ENCODE data around the gene BTNL9. TPM values are rescaled to one million over a fixed set of nuclear protein-coding genes. Genes with fewer than 3 reads are reported as not detected.

The BTNL9 gene
- polyA plus RNA-seq, 2 donors, result 4.8 to 18.5 TPM

- H3K4me3 ChIP-seq (ENCODE audit: low read depth in 1 of 2, low read length in 2 of 2), result peak overlapping the region in 1 of 2 donors; percentile 24
- H3K36me3 ChIP-seq (ENCODE audit: control insufficient read depth in 2 of 2, insufficient read depth in 2 of 2, low read length in 1 of 2), result no peaks in the 10 kb centered on the region
- WGBS, 2 donors, result 21% methylated on average over 22 of the region's 22 CpGs
- no peak overlapping the region for H3K27ac ChIP-seq (ENCODE audit: low read depth in 2 of 2, low read length in 1 of 2)
- peaks cover 0 to 5% of the 10 kb centered on the region in 2 donors for H3K9me3 ChIP-seq (ENCODE audit: control insufficient read depth in 2 of 2, insufficient read depth in 1 of 2, low read depth in 1 of 2, low read length in 1 of 2)
- H3K27me3 ChIP-seq (ENCODE audit: control insufficient read depth in 1 of 2, insufficient read depth in 2 of 2, low read length in 2 of 2), result peaks cover 3 to 19% of the 10 kb centered on the region in 2 donors
- peaks cover 3 to 8% of the 10 kb centered on the region in 2 donors for H3K4me1 ChIP-seq (ENCODE audit: control insufficient read depth in 2 of 2, insufficient read depth in 2 of 2, low read length in 1 of 2)
Observed at GRCh38 chr5:181058786-181059296, 18.8 kb downstream of the BTNL9 start.

DNA sequence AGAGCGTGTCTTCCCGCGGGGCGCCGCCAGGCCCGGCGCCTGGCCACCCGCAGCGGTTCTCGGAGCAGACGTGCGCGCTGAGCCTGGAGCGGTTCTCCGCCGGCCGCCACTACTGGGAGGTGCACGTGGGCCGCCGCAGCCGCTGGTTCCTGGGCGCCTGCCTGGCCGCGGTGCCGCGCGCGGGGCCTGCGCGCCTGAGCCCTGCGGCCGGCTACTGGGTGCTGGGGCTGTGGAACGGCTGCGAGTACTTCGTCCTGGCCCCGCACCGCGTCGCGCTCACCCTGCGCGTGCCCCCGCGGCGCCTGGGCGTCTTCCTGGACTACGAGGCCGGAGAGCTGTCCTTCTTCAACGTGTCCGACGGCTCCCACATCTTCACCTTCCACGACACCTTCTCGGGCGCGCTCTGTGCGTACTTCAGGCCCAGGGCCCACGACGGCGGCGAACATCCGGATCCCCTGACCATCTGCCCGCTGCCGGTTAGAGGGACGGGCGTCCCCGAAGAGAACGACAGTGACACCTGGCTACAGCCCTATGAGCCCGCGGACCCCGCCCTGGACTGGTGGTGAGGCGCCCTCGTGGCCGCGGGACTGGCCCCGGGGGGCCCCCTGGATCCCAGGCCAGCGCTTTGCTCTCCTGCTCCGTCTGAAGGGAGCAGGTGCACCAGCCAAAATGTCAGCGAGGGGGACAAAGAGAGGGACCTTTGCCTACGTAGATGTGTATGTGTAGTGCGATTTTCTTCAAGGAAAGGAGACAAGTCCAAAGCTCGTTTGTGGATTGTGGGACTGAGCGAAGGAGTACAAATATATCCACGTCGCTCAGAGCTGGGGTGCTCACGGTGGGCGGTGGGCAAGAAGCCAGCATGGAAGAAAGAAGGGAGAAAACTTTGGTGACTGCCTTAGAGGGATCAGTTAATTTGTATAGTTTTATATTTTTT is 19.5 kb downstream of the BTNL9 start:
- Histone ChIP-seq H3K4me1 (ENCODE audit: control insufficient read depth in 2 of 2, insufficient read depth in 2 of 2, low read length in 1 of 2) (peaks cover 3 to 4% of the 10 kb centered on the region in 2 donors), H3K27ac (ENCODE audit: low read depth in 2 of 2, low read length in 1 of 2) (no peak overlapping the region), H3K4me3 (ENCODE audit: low read depth in 1 of 2, low read length in 2 of 2) (peak overlapping the region in 1 of 2 donors; percentile 24), H3K9me3 (ENCODE audit: control insufficient read depth in 2 of 2, insufficient read depth in 1 of 2, low read depth in 1 of 2, low read length in 1 of 2) (peaks cover 0 to 5% of the 10 kb centered on the region in 2 donors), H3K36me3 (ENCODE audit: control insufficient read depth in 2 of 2, insufficient read depth in 2 of 2, low read length in 1 of 2) (no peaks in the 10 kb centered on the region), H3K27me3 (ENCODE audit: control insufficient read depth in 1 of 2, insufficient read depth in 2 of 2, low read length in 2 of 2) (peaks cover 2 to 19% of the 10 kb centered on the region in 2 donors)
- WGBS, 2 donors, result 9 to 14% methylated on average over 64 to 86 of the region's 86 CpGs

GRCh38 chr5:181060231-181060590 is 20.1 kb downstream of the BTNL9 start:
- peaks cover 0 to 19% of the 10 kb centered on the region in 2 donors for H3K27me3 ChIP-seq (ENCODE audit: control insufficient read depth in 1 of 2, insufficient read depth in 2 of 2, low read length in 2 of 2)
- H3K4me1 ChIP-seq (ENCODE audit: control insufficient read depth in 2 of 2, insufficient read depth in 2 of 2, low read length in 1 of 2), result peaks cover 3 to 4% of the 10 kb centered on the region in 2 donors
- no peak overlapping the region for H3K4me3 ChIP-seq (ENCODE audit: low read depth in 1 of 2, low read length in 2 of 2)
- H3K36me3 ChIP-seq (ENCODE audit: control insufficient read depth in 2 of 2, insufficient read depth in 2 of 2, low read length in 1 of 2), result no peaks in the 10 kb centered on the region
- 77 to 82% methylated on average over 8 of the region's 8 CpGs for WGBS, 2 donors
- peaks cover 0 to 5% of the 10 kb centered on the region in 2 donors for H3K9me3 ChIP-seq (ENCODE audit: control insufficient read depth in 2 of 2, insufficient read depth in 1 of 2, low read depth in 1 of 2, low read length in 1 of 2)
- H3K27ac ChIP-seq (ENCODE audit: low read depth in 2 of 2, low read length in 1 of 2), result no peak overlapping the region

GRCh38 chr5:181060924-181061323 is 20.9 kb downstream of the BTNL9 start:
- no peak overlapping the region for H3K4me3 ChIP-seq (ENCODE audit: low read depth in 1 of 2, low read length in 2 of 2)
- no peaks in the 10 kb centered on the region for H3K36me3 ChIP-seq (ENCODE audit: control insufficient read depth in 2 of 2, insufficient read depth in 2 of 2, low read length in 1 of 2)
- H3K27me3 ChIP-seq (ENCODE audit: control insufficient read depth in 1 of 2, insufficient read depth in 2 of 2, low read length in 2 of 2), result peaks cover 0 to 19% of the 10 kb centered on the region in 2 donors
- WGBS, 2 donors, result 85 to 86% methylated on average over 5 of the region's 5 CpGs
- no peak overlapping the region for H3K27ac ChIP-seq (ENCODE audit: low read depth in 2 of 2, low read length in 1 of 2)
- H3K9me3 ChIP-seq (ENCODE audit: control insufficient read depth in 2 of 2, insufficient read depth in 1 of 2, low read depth in 1 of 2, low read length in 1 of 2), result peaks cover 0 to 5% of the 10 kb centered on the region in 2 donors
- H3K4me1 ChIP-seq (ENCODE audit: control insufficient read depth in 2 of 2, insufficient read depth in 2 of 2, low read length in 1 of 2), result peaks cover 3 to 4% of the 10 kb centered on the region in 2 donors

DNA sequence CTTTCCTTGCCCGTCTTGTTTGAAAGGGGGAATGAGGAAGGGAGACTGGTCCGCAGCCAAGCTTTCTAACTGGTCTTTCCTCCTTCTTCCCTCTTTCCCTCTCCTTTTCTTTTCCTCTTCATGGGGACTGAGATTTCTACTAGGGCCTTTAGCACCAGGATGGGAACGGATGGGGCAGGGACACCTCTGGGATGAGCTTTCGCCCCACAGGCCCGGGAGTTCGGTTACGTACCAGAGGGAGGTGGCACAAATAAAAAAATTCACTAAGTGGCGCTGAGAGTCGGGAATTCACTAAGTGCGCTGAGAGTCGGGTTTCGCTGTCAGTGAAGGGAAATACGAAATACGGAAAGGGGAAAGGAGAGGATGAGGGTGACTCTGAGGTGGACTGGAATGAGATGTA is 21.6 kb downstream of the BTNL9 start:
- Histone ChIP-seq H3K36me3 (ENCODE audit: control insufficient read depth in 2 of 2, insufficient read depth in 2 of 2, low read length in 1 of 2) (no peaks in the 10 kb centered on the region), H3K27me3 (ENCODE audit: control insufficient read depth in 1 of 2, insufficient read depth in 2 of 2, low read length in 2 of 2) (peaks cover 0 to 17% of the 10 kb centered on the region in 2 donors), H3K4me1 (ENCODE audit: control insufficient read depth in 2 of 2, insufficient read depth in 2 of 2, low read length in 1 of 2) (peaks cover 3 to 4% of the 10 kb centered on the region in 2 donors), H3K9me3 (ENCODE audit: control insufficient read depth in 2 of 2, insufficient read depth in 1 of 2, low read depth in 1 of 2, low read length in 1 of 2) (peaks cover 0 to 5% of the 10 kb centered on the region in 2 donors), H3K27ac (ENCODE audit: low read depth in 2 of 2, low read length in 1 of 2) (no peak overlapping the region), H3K4me3 (ENCODE audit: low read depth in 1 of 2, low read length in 2 of 2) (no peak overlapping the region)
- 64 to 67% methylated on average over 14 of the region's 14 CpGs for WGBS, 2 donors

GRCh38 chr5:181062631-181063030 is 22.6 kb downstream of the BTNL9 start:
- Histone ChIP-seq H3K4me3 (ENCODE audit: low read depth in 1 of 2, low read length in 2 of 2) (no peak overlapping the region), H3K27me3 (ENCODE audit: control insufficient read depth in 1 of 2, insufficient read depth in 2 of 2, low read length in 2 of 2) (peaks cover 0 to 15% of the 10 kb centered on the region in 2 donors), H3K4me1 (ENCODE audit: control insufficient read depth in 2 of 2, insufficient read depth in 2 of 2, low read length in 1 of 2) (peaks cover 3 to 4% of the 10 kb centered on the region in 2 donors), H3K9me3 (ENCODE audit: control insufficient read depth in 2 of 2, insufficient read depth in 1 of 2, low read depth in 1 of 2, low read length in 1 of 2) (peaks cover 0 to 5% of the 10 kb centered on the region in 2 donors), H3K27ac (ENCODE audit: low read depth in 2 of 2, low read length in 1 of 2) (no peak overlapping the region), H3K36me3 (ENCODE audit: control insufficient read depth in 2 of 2, insufficient read depth in 2 of 2, low read length in 1 of 2) (no peaks in the 10 kb centered on the region)
- WGBS, 2 donors, result 82 to 89% methylated on average over 6 of the region's 6 CpGs

DNA sequence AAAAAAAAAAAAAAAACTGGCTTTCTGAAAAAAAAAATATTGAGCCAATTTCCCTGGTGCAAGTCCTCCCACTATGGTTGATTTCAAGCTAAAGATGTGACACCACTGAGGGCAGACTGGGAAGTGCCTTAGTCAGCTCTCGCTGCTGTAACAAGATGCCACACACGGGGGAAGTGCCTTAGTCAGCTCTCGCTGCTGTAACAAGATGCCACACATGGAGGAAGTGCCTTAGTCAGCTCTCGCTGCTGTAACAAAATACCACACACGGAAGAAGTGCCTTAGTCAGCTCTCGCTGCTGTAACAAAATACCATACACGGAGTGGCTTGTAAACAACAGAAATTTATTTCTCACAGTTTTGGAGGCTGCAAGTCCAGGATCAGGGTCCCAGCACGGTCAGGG is 23.4 kb downstream of the BTNL9 start:
- H3K9me3 ChIP-seq (ENCODE audit: control insufficient read depth in 2 of 2, insufficient read depth in 1 of 2, low read depth in 1 of 2, low read length in 1 of 2), result peaks cover 0 to 5% of the 10 kb centered on the region in 2 donors
- no peaks in the 10 kb centered on the region for H3K36me3 ChIP-seq (ENCODE audit: control insufficient read depth in 2 of 2, insufficient read depth in 2 of 2, low read length in 1 of 2)
- no peak overlapping the region for H3K4me3 ChIP-seq (ENCODE audit: low read depth in 1 of 2, low read length in 2 of 2)
- 88 to 89% methylated on average over 8 of the region's 8 CpGs for WGBS, 2 donors
- H3K4me1 ChIP-seq (ENCODE audit: control insufficient read depth in 2 of 2, insufficient read depth in 2 of 2, low read length in 1 of 2), result peaks cover 3 to 4% of the 10 kb centered on the region in 2 donors
- H3K27me3 ChIP-seq (ENCODE audit: control insufficient read depth in 1 of 2, insufficient read depth in 2 of 2, low read length in 2 of 2), result peaks cover 0 to 15% of the 10 kb centered on the region in 2 donors
- no peak overlapping the region for H3K27ac ChIP-seq (ENCODE audit: low read depth in 2 of 2, low read length in 1 of 2)

DNA sequence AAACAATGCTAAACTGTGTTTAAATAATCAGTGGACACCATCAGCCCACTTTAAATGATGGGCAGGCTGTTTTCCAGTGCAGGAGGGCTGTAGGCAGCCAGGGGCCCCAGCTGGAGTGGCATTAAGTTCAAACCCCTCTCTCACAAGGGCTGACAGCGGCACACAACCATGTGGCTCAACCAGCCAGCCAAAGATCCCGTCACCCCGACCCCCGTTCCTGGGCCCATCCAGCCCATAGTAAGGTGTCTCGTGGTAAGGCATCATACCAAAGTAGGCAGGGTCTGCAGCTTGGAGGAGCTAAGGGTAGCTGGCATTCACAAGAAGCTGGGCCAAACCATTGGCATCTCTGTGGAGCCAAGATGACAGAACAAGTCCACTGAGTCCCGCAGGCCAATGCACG is 24.9 kb downstream of the BTNL9 start:
- no peaks in the 10 kb centered on the region for H3K9me3 ChIP-seq (ENCODE audit: control insufficient read depth in 2 of 2, insufficient read depth in 1 of 2, low read depth in 1 of 2, low read length in 1 of 2)
- H3K27me3 ChIP-seq (ENCODE audit: control insufficient read depth in 1 of 2, insufficient read depth in 2 of 2, low read length in 2 of 2), result peaks cover 0 to 6% of the 10 kb centered on the region in 2 donors
- 90 to 92% methylated on average over 7 of the region's 7 CpGs for WGBS, 2 donors

DNA sequence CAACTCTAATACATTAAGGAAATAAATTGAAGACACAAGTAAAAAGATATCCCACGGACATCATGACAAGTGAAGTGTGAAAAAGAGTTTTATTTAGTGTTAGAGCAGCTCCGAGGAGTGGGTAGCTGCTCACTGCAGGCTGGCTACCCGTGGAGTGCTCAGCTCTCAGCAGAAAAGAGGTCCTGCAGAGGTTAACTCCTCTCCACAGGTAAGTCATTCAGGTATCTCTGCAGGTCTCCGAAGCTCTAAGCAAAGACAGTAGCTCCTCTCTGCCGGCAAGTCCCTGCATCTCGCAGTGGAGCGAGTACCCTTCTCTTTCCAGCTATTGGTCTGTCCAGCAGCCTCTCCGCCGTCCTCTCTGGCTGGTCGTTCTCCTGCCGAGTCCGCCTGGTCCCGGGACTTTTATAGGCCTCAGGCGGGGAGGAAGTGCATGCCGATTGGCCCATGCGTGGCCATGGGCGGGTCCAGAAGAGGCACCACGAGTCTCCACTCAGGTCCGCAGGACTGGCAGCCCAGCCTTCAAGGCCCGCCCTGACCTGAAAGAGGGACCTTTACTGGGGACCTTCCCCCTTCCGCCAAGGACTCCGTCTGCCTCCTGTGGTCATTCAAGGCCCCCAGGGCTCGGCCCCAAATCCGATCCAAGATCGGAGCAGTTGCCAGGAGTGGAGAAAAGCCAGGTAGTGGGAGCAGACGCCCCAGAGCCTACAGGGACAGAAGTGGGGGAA is 29.9 kb downstream of the BTNL9 start:
- no peaks in the 10 kb centered on the region for H3K27me3 ChIP-seq (ENCODE audit: control insufficient read depth in 1 of 2, insufficient read depth in 2 of 2, low read length in 2 of 2)
- H3K27ac ChIP-seq (ENCODE audit: low read depth in 2 of 2, low read length in 1 of 2), result no peak overlapping the region
- 29 to 42% methylated on average over 26 of the region's 26 CpGs for WGBS, 2 donors
- H3K9me3 ChIP-seq (ENCODE audit: control insufficient read depth in 2 of 2, insufficient read depth in 1 of 2, low read depth in 1 of 2, low read length in 1 of 2), result peaks cover 0 to 3% of the 10 kb centered on the region in 2 donors
- no peaks in the 10 kb centered on the region for H3K36me3 ChIP-seq (ENCODE audit: control insufficient read depth in 2 of 2, insufficient read depth in 2 of 2, low read length in 1 of 2)
- no peak overlapping the region for H3K4me3 ChIP-seq (ENCODE audit: low read depth in 1 of 2, low read length in 2 of 2)
- H3K4me1 ChIP-seq (ENCODE audit: control insufficient read depth in 2 of 2, insufficient read depth in 2 of 2, low read length in 1 of 2), result no peaks in the 10 kb centered on the region

More for the DNA sequence above, 24.9 kb downstream of the BTNL9 start:
- no peaks in the 10 kb centered on the region for H3K4me1 ChIP-seq (ENCODE audit: control insufficient read depth in 2 of 2, insufficient read depth in 2 of 2, low read length in 1 of 2)
- H3K27ac ChIP-seq (ENCODE audit: low read depth in 2 of 2, low read length in 1 of 2), result no peak overlapping the region
- H3K36me3 ChIP-seq (ENCODE audit: control insufficient read depth in 2 of 2, insufficient read depth in 2 of 2, low read length in 1 of 2), result no peaks in the 10 kb centered on the region
- H3K4me3 ChIP-seq (ENCODE audit: low read depth in 1 of 2, low read length in 2 of 2), result no peak overlapping the region

Data from esophagus (tissue), 2 donors.